ENCODE data around the gene HNRNPA2B1.

Gene HNRNPA2B1

DNA sequence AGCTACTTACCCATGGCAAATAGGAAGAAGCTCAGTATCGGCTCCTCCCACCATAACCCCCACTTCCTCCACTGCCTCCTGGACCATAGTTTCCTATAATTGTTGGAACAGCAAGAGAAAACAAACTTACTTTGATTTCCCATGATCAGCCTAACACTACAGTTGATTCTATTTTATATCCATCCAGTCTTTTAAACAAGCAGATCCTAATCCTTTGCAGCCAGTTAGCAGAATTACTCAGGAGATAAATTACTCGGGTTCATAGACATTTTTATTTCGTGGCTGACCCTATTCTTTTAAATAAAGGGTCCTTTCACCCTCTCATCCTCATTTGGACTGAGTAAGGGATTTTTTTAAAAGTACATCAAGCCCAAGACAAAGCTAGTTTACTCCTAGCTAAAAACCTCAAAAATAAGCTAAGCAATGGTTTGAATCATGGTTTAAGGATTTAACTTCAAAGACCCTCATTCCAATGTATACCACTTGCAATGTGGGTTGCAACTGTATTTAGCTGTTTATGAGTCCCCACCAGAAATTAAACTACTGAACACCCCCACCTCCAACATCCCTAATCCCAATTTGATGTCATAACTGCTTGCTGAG lies 8.0 kb downstream of the HNRNPA2B1 start:
- DNase-seq (ENCODE audit: low spot score): no peak
- no peak overlapping the region for H3K4me3 ChIP-seq
- no peak overlapping the region for H3K27ac ChIP-seq
- TF ChIP-seq CTCF (IDR thresholded peaks at IDR 0.05): no peak

GRCh38 chr7:26191974-26192479 lies 8.5 kb downstream of the HNRNPA2B1 start:
- Histone ChIP-seq H3K27ac (no peak overlapping the region), H3K4me3 (no peak overlapping the region)
- no peak for TF ChIP-seq CTCF (IDR thresholded peaks at IDR 0.05)
- no peak for DNase-seq (ENCODE audit: low spot score)

DNA sequence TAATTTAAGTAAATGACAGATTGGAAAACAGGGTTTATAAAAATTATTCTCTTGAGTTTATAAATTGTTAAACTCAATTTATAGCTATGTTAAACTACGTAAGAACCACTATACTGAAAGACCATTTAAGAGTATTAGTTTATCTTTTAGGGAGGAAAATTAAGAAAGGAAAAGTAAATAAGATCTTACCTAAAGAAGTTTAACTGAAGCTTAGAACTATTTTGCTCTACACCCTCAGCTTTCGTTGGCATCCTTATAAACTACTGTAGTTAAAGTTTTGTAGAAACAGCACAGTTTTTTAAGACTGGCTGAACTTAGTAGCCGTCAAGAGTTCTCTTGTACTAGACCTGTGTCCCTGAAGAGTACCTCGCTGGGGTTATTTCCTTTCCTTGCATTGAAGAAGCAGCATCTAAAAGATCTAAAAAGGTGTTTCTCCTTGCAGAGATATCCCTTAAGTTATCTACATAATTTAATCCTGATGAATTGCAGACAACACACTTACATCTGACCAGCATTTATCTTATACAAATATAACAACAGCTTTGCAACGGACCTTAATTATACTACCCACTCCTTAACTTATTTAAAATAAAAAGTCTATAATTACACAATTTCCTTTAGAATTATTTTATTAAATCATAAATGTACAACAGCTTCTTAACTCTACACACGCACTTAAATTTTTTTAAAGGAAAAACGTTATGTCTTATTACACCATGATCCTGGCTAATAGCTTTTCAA lies 9.1 kb downstream of the HNRNPA2B1 start:
- no peak for TF ChIP-seq CTCF (IDR thresholded peaks at IDR 0.05)
- no peak for DNase-seq (ENCODE audit: low spot score)
- no peak overlapping the region for H3K4me3 ChIP-seq
- no peak overlapping the region for H3K27ac ChIP-seq

DNA sequence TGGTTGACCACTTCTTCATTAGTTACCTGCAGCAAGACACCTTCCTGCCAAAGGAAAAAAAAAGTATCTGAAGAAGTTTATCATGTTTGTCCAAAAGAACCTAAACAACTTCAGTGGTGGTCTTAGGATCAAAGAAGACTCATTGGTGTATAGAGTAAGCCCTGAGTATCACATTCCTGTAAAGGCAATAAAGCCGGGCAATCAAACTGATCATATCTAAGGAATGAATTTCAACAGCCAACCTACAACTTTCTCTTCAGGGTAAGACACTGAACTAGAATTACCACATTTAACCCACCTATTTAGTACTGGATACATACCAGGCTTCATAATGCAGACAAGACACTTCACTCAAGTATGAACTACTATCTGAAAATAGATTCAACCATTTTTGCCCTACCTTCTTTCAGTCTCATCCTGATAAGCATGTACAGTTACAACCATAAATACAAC lies 10.1 kb downstream of the HNRNPA2B1 start:
- DNase-seq (ENCODE audit: low spot score): no peak
- no peak for TF ChIP-seq CTCF (IDR thresholded peaks at IDR 0.05)
- no peak overlapping the region for H3K27ac ChIP-seq
- no peak overlapping the region for H3K4me3 ChIP-seq

DNA sequence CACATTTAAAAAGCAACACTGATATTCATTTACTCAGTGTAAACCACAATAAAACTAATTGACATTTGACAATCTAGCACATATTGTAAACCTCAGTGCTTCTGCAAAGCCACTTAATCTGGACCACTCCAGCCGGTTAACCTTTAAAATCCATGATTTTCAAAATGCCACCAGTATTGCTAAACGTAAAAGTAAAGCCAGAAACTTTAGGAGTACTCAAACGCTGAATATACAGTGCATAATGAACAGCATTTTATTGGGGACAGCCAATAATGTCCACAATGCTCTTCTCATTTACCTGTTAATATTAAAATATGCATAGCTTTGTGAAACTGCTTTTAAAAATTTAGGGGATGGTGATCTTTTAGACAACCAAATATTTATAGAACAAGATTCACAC lies 10.8 kb downstream of the HNRNPA2B1 start:
- Histone ChIP-seq H3K27ac (no peak overlapping the region), H3K4me3 (no peak overlapping the region)
- no peak for TF ChIP-seq CTCF (IDR thresholded peaks at IDR 0.05)
- DNase-seq (ENCODE audit: low spot score): no peak

DNA sequence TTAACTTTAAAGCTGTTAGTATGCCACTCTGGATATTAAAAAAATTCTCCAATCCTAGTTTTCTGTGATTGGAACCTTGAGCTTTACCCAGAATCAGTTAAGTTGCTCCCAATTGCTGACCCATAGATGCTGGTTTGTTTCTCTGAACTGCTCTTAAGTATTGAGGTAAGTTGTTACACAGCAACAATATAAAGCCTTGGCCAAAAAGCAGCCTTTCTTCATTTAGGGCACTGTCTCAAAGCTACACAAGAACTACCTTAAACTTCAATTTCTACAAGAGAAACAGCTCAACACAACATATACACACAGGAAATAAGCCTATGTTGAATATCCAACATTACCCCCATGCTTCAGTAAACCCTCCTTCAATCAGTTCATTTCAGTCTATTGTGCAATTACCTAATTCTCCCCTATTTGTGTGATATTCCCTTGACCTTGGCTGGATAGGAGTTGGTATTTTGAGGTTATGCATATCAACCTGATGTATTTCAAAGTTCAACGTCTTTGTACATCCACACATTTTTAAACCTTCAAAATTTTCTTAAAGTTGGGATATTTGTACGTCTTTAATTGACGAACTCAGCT lies 11.5 kb downstream of the HNRNPA2B1 start:
- no peak for DNase-seq (ENCODE audit: low spot score)
- no peak overlapping the region for H3K4me3 ChIP-seq
- no peak overlapping the region for H3K27ac ChIP-seq
- TF ChIP-seq CTCF (IDR thresholded peaks at IDR 0.05): no peak

Measured in coronary artery (tissue), 2 donors.